GM12878 (cell line): ENCODE measurements around the gene COL5A1.

ENCODE experiments used
- EGR1 ChIP-seq, 2 experiments: IDR thresholded peaks; 1 replicate in 1 of 2; 2 replicates in 1 of 2; pipeline ENCODE4 v1.6.1; 2011 to 2012; ENCODE audit warnings: low read depth in 2 of 2, low read length in 2 of 2, borderline replicate concordance in 1 of 2, mild to moderate bottlenecking in 1 of 2, moderate library complexity in 1 of 2
- ESRRA ChIP-seq: IDR thresholded peaks from 2 replicates; pipeline ENCODE4 v1.6.1; 2012; ENCODE audit warnings: mild to moderate bottlenecking, low read length, improper control_type of control experiment
- NFYA ChIP-seq: IDR thresholded peaks from 2 replicates; pipeline ENCODE4 v1.6.1; 2011; ENCODE audit warnings: low read depth, mild to moderate bottlenecking, low read length, improper control_type of control experiment, borderline replicate concordance
- POLR2A ChIP-seq: IDR thresholded peaks from 2 replicates; pipeline ENCODE4 v1.6.1; 2011; ENCODE audit warnings: low read depth, mild to moderate bottlenecking, low read length
- STAT3 ChIP-seq: IDR thresholded peaks from 2 replicates; pipeline ENCODE4 v1.6.1; 2011; ENCODE audit warnings: low read depth, low read length, improper control_type of control experiment
- TF ChIP-seq, protein P1 (sequence below), 3 experiments: IDR thresholded peaks in 2 of 3; conservative IDR thresholded peaks in 1 of 3; 2 replicates each; pipeline ENCODE4 v1.5.1; 2011; ENCODE audit warnings: low read depth in 3 of 3, low read length in 3 of 3, mild to moderate bottlenecking in 3 of 3, control low read depth in 2 of 3, moderate library complexity in 2 of 3, inconsistent platforms in 1 of 3, mixed read lengths in 1 of 3; ENCODE audit not compliant: control insufficient read depth in 2 of 3, insufficient read depth in 1 of 3; ENCODE audit errors: extremely low read depth in 1 of 3
- TF ChIP-seq, protein P2 (sequence below): fragments of 450-650 bp; IDR thresholded peaks from 2 replicates; pipeline ENCODE4 v1.6.1; 2017; ENCODE audit warnings: borderline replicate concordance
- TF ChIP-seq, protein P3 (sequence below): fragments of 450-650 bp; IDR thresholded peaks from 2 replicates; pipeline ENCODE4 v1.6.1; 2016; ENCODE audit warnings: mild to moderate bottlenecking
- TF ChIP-seq, protein P4 (sequence below): IDR thresholded peaks from 2 replicates; pipeline ENCODE4 v1.6.1; 2012; ENCODE audit warnings: low read depth, low read length, improper control_type of control experiment

DNA sequence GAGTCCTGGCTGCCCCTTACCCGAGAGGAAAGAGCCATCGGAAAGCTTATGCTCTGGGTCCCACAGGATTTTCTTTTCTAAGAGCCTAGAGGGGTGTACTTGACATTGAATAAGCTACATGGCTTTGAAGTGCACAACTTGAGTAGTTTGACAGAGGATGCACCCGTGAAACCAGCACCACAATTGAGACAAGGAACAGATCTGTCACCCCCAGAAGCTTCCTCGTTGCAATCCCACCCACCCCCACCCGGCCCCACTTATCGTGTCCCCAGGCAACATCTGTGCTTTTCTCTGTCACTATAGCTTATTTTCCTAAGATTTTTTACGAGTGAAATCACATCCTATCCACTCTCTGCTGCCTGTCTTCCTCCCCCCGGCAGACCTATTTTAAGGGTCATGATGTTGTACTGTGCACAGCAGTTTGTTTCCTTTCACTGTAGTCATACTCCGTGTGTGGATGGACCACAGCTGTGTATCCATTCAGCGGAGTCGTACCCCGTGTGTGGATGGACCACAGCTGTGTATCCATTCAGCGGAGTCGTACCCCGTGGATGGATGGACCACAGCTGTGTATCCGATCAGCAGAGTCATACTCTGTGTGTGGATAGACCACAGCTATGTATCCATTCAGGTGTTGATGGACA lies 230.2 kb downstream of the COL5A1 start:
- TF ChIP-seq POLR2A (no peak), EGR1 (IDR thresholded peaks at IDR 0.05; ENCODE audit: borderline replicate concordance in 1 of 2, low read depth in 2 of 2, low read length in 2 of 2) (no peak), NFYA (no peak), STAT3 (no peak), ESRRA (no peak)
- TF ChIP-seq, protein P1, sequence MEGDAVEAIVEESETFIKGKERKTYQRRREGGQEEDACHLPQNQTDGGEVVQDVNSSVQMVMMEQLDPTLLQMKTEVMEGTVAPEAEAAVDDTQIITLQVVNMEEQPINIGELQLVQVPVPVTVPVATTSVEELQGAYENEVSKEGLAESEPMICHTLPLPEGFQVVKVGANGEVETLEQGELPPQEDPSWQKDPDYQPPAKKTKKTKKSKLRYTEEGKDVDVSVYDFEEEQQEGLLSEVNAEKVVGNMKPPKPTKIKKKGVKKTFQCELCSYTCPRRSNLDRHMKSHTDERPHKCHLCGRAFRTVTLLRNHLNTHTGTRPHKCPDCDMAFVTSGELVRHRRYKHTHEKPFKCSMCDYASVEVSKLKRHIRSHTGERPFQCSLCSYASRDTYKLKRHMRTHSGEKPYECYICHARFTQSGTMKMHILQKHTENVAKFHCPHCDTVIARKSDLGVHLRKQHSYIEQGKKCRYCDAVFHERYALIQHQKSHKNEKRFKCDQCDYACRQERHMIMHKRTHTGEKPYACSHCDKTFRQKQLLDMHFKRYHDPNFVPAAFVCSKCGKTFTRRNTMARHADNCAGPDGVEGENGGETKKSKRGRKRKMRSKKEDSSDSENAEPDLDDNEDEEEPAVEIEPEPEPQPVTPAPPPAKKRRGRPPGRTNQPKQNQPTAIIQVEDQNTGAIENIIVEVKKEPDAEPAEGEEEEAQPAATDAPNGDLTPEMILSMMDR (IDR thresholded peaks at IDR 0.05 in 2 of 3, conservative IDR thresholded peaks at IDR 0.05 in 1 of 3; ENCODE audit: control insufficient read depth in 2 of 3, extremely low read depth in 1 of 3, insufficient read depth in 1 of 3, low read depth in 3 of 3, low read length in 3 of 3), result no peak
- TF ChIP-seq, protein P2, sequence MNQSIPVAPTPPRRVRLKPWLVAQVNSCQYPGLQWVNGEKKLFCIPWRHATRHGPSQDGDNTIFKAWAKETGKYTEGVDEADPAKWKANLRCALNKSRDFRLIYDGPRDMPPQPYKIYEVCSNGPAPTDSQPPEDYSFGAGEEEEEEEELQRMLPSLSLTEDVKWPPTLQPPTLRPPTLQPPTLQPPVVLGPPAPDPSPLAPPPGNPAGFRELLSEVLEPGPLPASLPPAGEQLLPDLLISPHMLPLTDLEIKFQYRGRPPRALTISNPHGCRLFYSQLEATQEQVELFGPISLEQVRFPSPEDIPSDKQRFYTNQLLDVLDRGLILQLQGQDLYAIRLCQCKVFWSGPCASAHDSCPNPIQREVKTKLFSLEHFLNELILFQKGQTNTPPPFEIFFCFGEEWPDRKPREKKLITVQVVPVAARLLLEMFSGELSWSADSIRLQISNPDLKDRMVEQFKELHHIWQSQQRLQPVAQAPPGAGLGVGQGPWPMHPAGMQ, result no peak
- TF ChIP-seq, protein P3, sequence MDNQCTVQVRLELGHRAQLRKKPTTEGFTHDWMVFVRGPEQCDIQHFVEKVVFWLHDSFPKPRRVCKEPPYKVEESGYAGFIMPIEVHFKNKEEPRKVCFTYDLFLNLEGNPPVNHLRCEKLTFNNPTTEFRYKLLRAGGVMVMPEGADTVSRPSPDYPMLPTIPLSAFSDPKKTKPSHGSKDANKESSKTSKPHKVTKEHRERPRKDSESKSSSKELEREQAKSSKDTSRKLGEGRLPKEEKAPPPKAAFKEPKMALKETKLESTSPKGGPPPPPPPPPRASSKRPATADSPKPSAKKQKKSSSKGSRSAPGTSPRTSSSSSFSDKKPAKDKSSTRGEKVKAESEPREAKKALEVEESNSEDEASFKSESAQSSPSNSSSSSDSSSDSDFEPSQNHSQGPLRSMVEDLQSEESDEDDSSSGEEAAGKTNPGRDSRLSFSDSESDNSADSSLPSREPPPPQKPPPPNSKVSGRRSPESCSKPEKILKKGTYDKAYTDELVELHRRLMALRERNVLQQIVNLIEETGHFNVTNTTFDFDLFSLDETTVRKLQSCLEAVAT, result no peak
- TF ChIP-seq, protein P4, sequence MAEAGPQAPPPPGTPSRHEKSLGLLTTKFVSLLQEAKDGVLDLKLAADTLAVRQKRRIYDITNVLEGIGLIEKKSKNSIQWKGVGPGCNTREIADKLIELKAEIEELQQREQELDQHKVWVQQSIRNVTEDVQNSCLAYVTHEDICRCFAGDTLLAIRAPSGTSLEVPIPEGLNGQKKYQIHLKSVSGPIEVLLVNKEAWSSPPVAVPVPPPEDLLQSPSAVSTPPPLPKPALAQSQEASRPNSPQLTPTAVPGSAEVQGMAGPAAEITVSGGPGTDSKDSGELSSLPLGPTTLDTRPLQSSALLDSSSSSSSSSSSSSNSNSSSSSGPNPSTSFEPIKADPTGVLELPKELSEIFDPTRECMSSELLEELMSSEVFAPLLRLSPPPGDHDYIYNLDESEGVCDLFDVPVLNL, result no peak
